Fibroblast of skin of abdomen (primary cell): ENCODE results near the gene AOAH.

Source experiments
- DNase-seq: peaks from one replicate; pipeline ENCODE4 v3.0.0-alpha.2; 2013

AOAH gene

GRCh38 chr7:36599645-36600313, 124.5 kb downstream of the AOAH start:
- DNase-seq: no peak

- DNase-seq: no peak
Measured at GRCh38 chr7:36598054-36598674, 126.1 kb downstream of the AOAH start.

- DNase-seq: no peak
Measured at GRCh38 chr7:36597090-36597773, 127.1 kb downstream of the AOAH start.

- no peak for DNase-seq
Measured at GRCh38 chr7:36594445-36594844, 129.8 kb downstream of the AOAH start.

GRCh38 chr7:36591636-36592035, 132.7 kb downstream of the AOAH start:
- DNase-seq: no peak

GRCh38 chr7:36589391-36589790, 134.9 kb downstream of the AOAH start:
- DNase-seq: no peak

- peak; percentile 21 for DNase-seq
Measured at GRCh38 chr7:36583318-36583717, 141.0 kb downstream of the AOAH start.

GRCh38 chr7:36575832-36576231, 148.5 kb downstream of the AOAH start:
- DNase-seq: no peak

- no peak for DNase-seq
Measured at GRCh38 chr7:36573066-36573465, 151.2 kb downstream of the AOAH start.

GRCh38 chr7:36571190-36571560, 153.1 kb downstream of the AOAH start:
- no peak for DNase-seq

- no peak for DNase-seq
Measured at GRCh38 chr7:36570528-36571189, 153.6 kb downstream of the AOAH start.

- DNase-seq: no peak
Measured at GRCh38 chr7:36568452-36568849, 155.8 kb downstream of the AOAH start.

- no peak for DNase-seq
Measured at GRCh38 chr7:36567699-36568451, 156.4 kb downstream of the AOAH start.

GRCh38 chr7:36565792-36566356, 158.4 kb downstream of the AOAH start:
- DNase-seq: no peak

GRCh38 chr7:36564489-36564888, 159.8 kb downstream of the AOAH start:
- DNase-seq: no peak

GRCh38 chr7:36563706-36564327, 160.5 kb downstream of the AOAH start:
- DNase-seq: peak; percentile 5

GRCh38 chr7:36562121-36562520, 162.2 kb downstream of the AOAH start:
- no peak for DNase-seq

- DNase-seq: no peak
Measured at GRCh38 chr7:36549029-36549428, 175.3 kb downstream of the AOAH start.

GRCh38 chr7:36547416-36547815, 176.9 kb downstream of the AOAH start:
- DNase-seq: no peak

- DNase-seq: no peak
Measured at GRCh38 chr7:36546331-36546730, 178.0 kb downstream of the AOAH start.

- DNase-seq: no peak
Measured at GRCh38 chr7:36545291-36545690, 179.0 kb downstream of the AOAH start.

- no peak for DNase-seq
Measured at GRCh38 chr7:36538126-36538525, 186.2 kb downstream of the AOAH start.
